Measurements from ENCODE around the gene DCDC1. TPM values are rescaled to one million over a fixed set of nuclear protein-coding genes. Genes with fewer than 3 reads are reported as not detected.

Gene DCDC1
- total RNA-seq, 4 donors from 2014 or later: 0.34 to 2.7 TPM; not detected in 2

GRCh38 chr11:30821438-30821965, 548.0 kb downstream of the DCDC1 start:
- H3K27ac ChIP-seq: no peak overlapping the region
- DNase-seq (ENCODE audit: low spot score in 2 of 2): no peak
- H3K4me3 ChIP-seq: no peak overlapping the region
- peaks cover 18% of the 10 kb centered on the region for H3K4me1 ChIP-seq
- no peaks in the 10 kb centered on the region for H3K27me3 ChIP-seq
- H3K9me3 ChIP-seq: no peaks in the 10 kb centered on the region
- TF ChIP-seq EP300 (IDR thresholded peaks at IDR 0.05): no peak
- TF ChIP-seq POLR2AphosphoS5 (IDR thresholded peaks at IDR 0.05): no peak
- TF ChIP-seq CTCF (IDR thresholded peaks at IDR 0.05): no peak
- no peak for TF ChIP-seq POLR2A (IDR thresholded peaks at IDR 0.05)
- 32% methylated on average over 3 of the region's 3 CpGs for WGBS
- H3K36me3 ChIP-seq: no peaks in the 10 kb centered on the region

GRCh38 chr11:30818721-30819120, 550.8 kb downstream of the DCDC1 start:
- Histone ChIP-seq H3K27me3 (no peaks in the 10 kb centered on the region), H3K4me3 (no peak overlapping the region), H3K9me3 (no peaks in the 10 kb centered on the region), H3K27ac (no peak overlapping the region), H3K4me1 (peaks cover 18% of the 10 kb centered on the region), H3K36me3 (no peaks in the 10 kb centered on the region)
- TF ChIP-seq CTCF (IDR thresholded peaks at IDR 0.05): no peak
- DNase-seq (ENCODE audit: low spot score in 2 of 2): no peak
- 70% methylated on average over 2 of the region's 2 CpGs for WGBS

GRCh38 chr11:30816959-30817880, 552.3 kb downstream of the DCDC1 start:
- no peaks in the 10 kb centered on the region for H3K36me3 ChIP-seq
- DNase-seq (ENCODE audit: low spot score in 2 of 2): no peak
- no peaks in the 10 kb centered on the region for H3K9me3 ChIP-seq
- H3K27me3 ChIP-seq: no peaks in the 10 kb centered on the region
- H3K4me3 ChIP-seq: no peak overlapping the region
- TF ChIP-seq POLR2A (IDR thresholded peaks at IDR 0.05) (no peak), CTCF (IDR thresholded peaks at IDR 0.05) (no peak), POLR2AphosphoS5 (IDR thresholded peaks at IDR 0.05) (no peak), EP300 (IDR thresholded peaks at IDR 0.05) (no peak)
- 66% methylated on average over 4 of the region's 4 CpGs for WGBS
- H3K4me1 ChIP-seq: peaks cover 18% of the 10 kb centered on the region
- H3K27ac ChIP-seq: no peak overlapping the region

GRCh38 chr11:30815619-30816018, 553.9 kb downstream of the DCDC1 start:
- no peak for DNase-seq (ENCODE audit: low spot score in 2 of 2)
- no peak overlapping the region for H3K27ac ChIP-seq
- no peaks in the 10 kb centered on the region for H3K27me3 ChIP-seq
- 61% methylated on average over 4 of the region's 4 CpGs for whole genome bisulfite sequencing
- TF ChIP-seq EP300 (IDR thresholded peaks at IDR 0.05) (no peak), CTCF (IDR thresholded peaks at IDR 0.05) (no peak), POLR2A (IDR thresholded peaks at IDR 0.05) (no peak), POLR2AphosphoS5 (IDR thresholded peaks at IDR 0.05) (no peak)
- H3K4me3 ChIP-seq: no peak overlapping the region
- peaks cover 12% of the 10 kb centered on the region for H3K4me1 ChIP-seq
- no peaks in the 10 kb centered on the region for H3K36me3 ChIP-seq
- H3K9me3 ChIP-seq: no peaks in the 10 kb centered on the region

GRCh38 chr11:30814737-30815136, 554.8 kb downstream of the DCDC1 start:
- Histone ChIP-seq H3K36me3 (no peaks in the 10 kb centered on the region), H3K9me3 (no peaks in the 10 kb centered on the region), H3K4me1 (peaks cover 5% of the 10 kb centered on the region), H3K4me3 (no peak overlapping the region), H3K27ac (no peak overlapping the region), H3K27me3 (no peaks in the 10 kb centered on the region)
- DNase-seq (ENCODE audit: low spot score in 2 of 2): no peak
- TF ChIP-seq CTCF (IDR thresholded peaks at IDR 0.05): no peak
- TF ChIP-seq POLR2AphosphoS5 (IDR thresholded peaks at IDR 0.05): no peak
- TF ChIP-seq EP300 (IDR thresholded peaks at IDR 0.05): no peak
- no peak for TF ChIP-seq POLR2A (IDR thresholded peaks at IDR 0.05)
- 83% methylated on average over 1 of the region's 1 CpG for WGBS

Measured in suprapubic skin (tissue), 4 donors.